Right renal pelvis (tissue), 4 donors: ENCODE measurements around the gene SRRM2. TPM values are rescaled to one million over a fixed set of nuclear protein-coding genes. Genes with fewer than 3 reads are reported as not detected.

ENCODE experiments used
- DNase-seq, 4 donors: peaks; one replicate each; pipeline ENCODE4 v3.0.0-alpha.2; 2013; ENCODE audit warnings: low read depth in 4 of 4, low spot score in 3 of 4, missing footprints in 1 of 4
- polyA plus RNA-seq, 4 donors: library from polyadenylated mRNA; unstranded; fragments of 120-200 nt; gene quantifications; one replicate each; pipeline ENCODE4 v1.2.1, GENCODE V29; 2013; ENCODE audit not compliant: insufficient read length in 4 of 4

The SRRM2 gene
- polyA plus RNA-seq, 4 donors, result 477 to 678 (median 529) TPM

GRCh38 chr16:2737895-2738418 is 14.5 kb upstream of the SRRM2 start:
- DNase-seq, result no peak

- DNase-seq, result no peak
Measured at GRCh38 chr16:2738615-2739014, 13.8 kb upstream of the SRRM2 start.

- no peak for DNase-seq
Measured at GRCh38 chr16:2739625-2740430, 12.6 kb upstream of the SRRM2 start.

- DNase-seq, result no peak
Measured at GRCh38 chr16:2740476-2740875, 12.0 kb upstream of the SRRM2 start.

GRCh38 chr16:2741168-2741567 is 11.3 kb upstream of the SRRM2 start:
- no peak for DNase-seq

- DNase-seq, result no peak
Measured at GRCh38 chr16:2742323-2743006, 10.0 kb upstream of the SRRM2 start.

- no peak for DNase-seq
Measured at GRCh38 chr16:2743007-2743810, 9.2 kb upstream of the SRRM2 start.

GRCh38 chr16:2744711-2745110 is 7.7 kb upstream of the SRRM2 start:
- DNase-seq, result no peak

GRCh38 chr16:2745116-2745890 is 7.1 kb upstream of the SRRM2 start:
- DNase-seq, result no peak

GRCh38 chr16:2745961-2746360 is 6.5 kb upstream of the SRRM2 start:
- no peak for DNase-seq

GRCh38 chr16:2748757-2749455 is 3.5 kb upstream of the SRRM2 start:
- DNase-seq, result no peak

GRCh38 chr16:2749476-2749875 is 3.0 kb upstream of the SRRM2 start:
- DNase-seq, result no peak

- DNase-seq, result no peak
Measured at GRCh38 chr16:2749936-2750335, 2.5 kb upstream of the SRRM2 start.

- DNase-seq, result peak in 2 of 4 donors; percentile 17 to 24
Measured at GRCh38 chr16:2751577-2752034, 832 bp upstream of the SRRM2 start.

GRCh38 chr16:2752850-2753732 is 653 bp downstream of the SRRM2 start:
- DNase-seq, result peak; percentile 61 to 76 (median 72)

GRCh38 chr16:2753733-2754020 is 1.2 kb downstream of the SRRM2 start:
- DNase-seq, result no peak

- DNase-seq, result no peak
Measured at GRCh38 chr16:2755158-2755557, 2.7 kb downstream of the SRRM2 start.

GRCh38 chr16:2756288-2757015 is 4.0 kb downstream of the SRRM2 start:
- no peak for DNase-seq
